ENCODE measurements around the gene SERPINE3. TPM values are rescaled to one million over a fixed set of nuclear protein-coding genes. Genes with fewer than 3 reads are reported as not detected.

SERPINE3 gene
- total RNA-seq, 4 donors from 2014 or later = not detected

GRCh38 chr13:51397262-51397941, 57.9 kb downstream of the SERPINE3 start:
- WGBS, 2 donors = 76 to 82% methylated on average over 6 of the region's 6 CpGs
- H3K27me3 ChIP-seq = no peaks in the 10 kb centered on the region
- H3K4me3 ChIP-seq (replicated peaks in 1 of 3) = no peak overlapping the region
- no peaks in the 10 kb centered on the region for H3K36me3 ChIP-seq
- intact Hi-C loops (cut with DNase I) = no loop called here
- DNase-seq = peak in 1 of 2 donors; percentile 4
- H3K9me3 ChIP-seq = no peaks in the 10 kb centered on the region
- H3K4me1 ChIP-seq = peaks cover 0 to 9% of the 10 kb centered on the region in 2 donors
- no peak for TF ChIP-seq POLR2A (IDR thresholded peaks at IDR 0.05)
- TF ChIP-seq CTCF (IDR thresholded peaks at IDR 0.05) = no peak
- H3K27ac ChIP-seq = peak overlapping the region in 2 of 3 donors; percentile 5 to 9

- no peak overlapping the region for H3K27ac ChIP-seq
- no peak for DNase-seq
- no peak overlapping the region for H3K4me3 ChIP-seq (replicated peaks in 1 of 3)
- H3K36me3 ChIP-seq = no peaks in the 10 kb centered on the region
- H3K4me1 ChIP-seq = no peaks in the 10 kb centered on the region
- 76 to 83% methylated on average over 2 of the region's 2 CpGs for whole genome bisulfite sequencing, 2 donors
- TF ChIP-seq CTCF (IDR thresholded peaks at IDR 0.05) (no peak), POLR2A (IDR thresholded peaks at IDR 0.05) (no peak)
- H3K9me3 ChIP-seq = no peaks in the 10 kb centered on the region
- H3K27me3 ChIP-seq = no peaks in the 10 kb centered on the region
- intact Hi-C loops (cut with DNase I) = no loop called here
Observed at GRCh38 chr13:51405176-51405575, 65.7 kb downstream of the SERPINE3 start.

- TF ChIP-seq CTCF (IDR thresholded peaks at IDR 0.05) (no peak), POLR2A (IDR thresholded peaks at IDR 0.05) (no peak)
- H3K4me1 ChIP-seq = peaks cover 0 to 4% of the 10 kb centered on the region in 2 donors
- H3K9me3 ChIP-seq = no peaks in the 10 kb centered on the region
- H3K36me3 ChIP-seq = no peaks in the 10 kb centered on the region
- DNase-seq = no peak
- no peaks in the 10 kb centered on the region for H3K27me3 ChIP-seq
- no peak overlapping the region for H3K4me3 ChIP-seq (replicated peaks in 1 of 3)
- intact Hi-C loops (cut with DNase I) = no loop called here
- no peak overlapping the region for H3K27ac ChIP-seq
- 88 to 95% methylated on average over 3 of the region's 3 CpGs for WGBS, 2 donors
Observed at GRCh38 chr13:51412431-51412830, 72.9 kb downstream of the SERPINE3 start.

Small RNAs within 50 kb of the gene (microRNA-seq; reads per million reads assigned to microRNA genes)
- not detected for gene MIR5693

Small RNAs within 50 kb of the gene (small RNA-seq; reads per million reads assigned to genes)
- gene MIR5693 = not detected

Other genes with a start within 250 kb of the SERPINE3 start
- not detected for gene C13orf42, start 228.4 kb upstream of the SERPINE3 start, total RNA-seq
- gene FAM124A, start 117.3 kb upstream of the SERPINE3 start, total RNA-seq = 10 to 100 TPM in 1 of 4 donors, 1 to 10 TPM in 3; 9.1 to 11.4 (median 9.4) TPM
- gene INTS6, start 113.3 kb downstream of the SERPINE3 start, total RNA-seq = 10 to 100 TPM; 42.1 to 53.7 (median 45.4) TPM
- gene WDFY2, start 244.8 kb downstream of the SERPINE3 start, total RNA-seq = 10 to 100 TPM; 15.8 to 23.9 (median 20.9) TPM

Data from thyroid gland (tissue), 4 donors.